ENCODE measurements around the gene MROH8.

MROH8 gene

DNA sequence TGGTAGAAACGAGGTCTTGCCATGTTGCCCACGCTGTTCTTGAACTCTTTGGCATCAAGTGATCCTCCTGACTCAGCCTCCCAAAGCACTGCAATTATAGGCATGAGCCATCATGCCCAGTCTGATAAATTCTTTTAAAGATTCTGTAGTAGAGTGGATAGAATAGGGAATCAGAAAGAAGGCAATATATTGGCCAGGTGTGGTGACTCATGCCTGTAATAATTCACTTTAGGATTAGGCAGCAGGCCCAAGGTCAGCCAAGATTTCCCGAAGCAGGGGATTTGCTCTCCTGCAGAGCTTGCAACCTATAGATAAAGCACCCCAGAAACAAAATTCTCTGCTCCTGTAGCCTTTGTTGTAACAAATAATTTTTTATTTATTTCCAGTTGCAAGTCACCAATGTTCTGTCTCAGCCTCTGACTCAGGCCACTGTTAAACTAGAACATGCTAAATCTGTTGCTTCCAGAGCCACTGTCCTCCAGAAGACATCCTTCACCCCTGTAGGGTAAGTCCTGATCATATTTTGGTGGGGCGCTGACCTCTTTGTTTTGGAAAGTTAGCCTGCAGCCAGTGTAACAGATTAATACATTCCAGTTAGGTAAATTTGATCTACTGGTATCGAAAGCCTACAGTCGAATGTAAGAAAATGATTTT lies 30.4 kb upstream of the MROH8 start:
- ChIA-PET POLR2A (interaction anchor here (0.7 kb wide), 2 partner anchors 17 to 1828 kb away, joined by 3 to 6 read pairs; no protein-coding TSS in a partner anchor), CTCF (interaction anchor here (0.6 to 1.7 kb wide), 4 partner anchors 9 to 325 kb away, joined by 3 to 4 read pairs (median 3); no protein-coding TSS in a partner anchor)
- no peaks in the 10 kb centered on the region for H3K4me1 ChIP-seq (ENCODE audit: control insufficient read depth, insufficient read depth, low read length)
- H3K9me3 ChIP-seq (ENCODE audit: control insufficient read depth, insufficient read depth, low read depth, low read length): no peaks in the 10 kb centered on the region
- H3K27ac ChIP-seq (ENCODE audit: extremely low read depth, low read depth, low read length): no peak overlapping the region
- H3K4me3 ChIP-seq (ENCODE audit: low read depth, low read length): no peak overlapping the region
- H3K36me3 ChIP-seq (ENCODE audit: control insufficient read depth in 2 of 2, insufficient read depth in 1 of 2, low read length in 2 of 2): peaks cover 66 to 84% of the 10 kb centered on the region in 2 experiments
- peak; percentile 66 for TF ChIP-seq GLIS1 (tag by site-specific recombination; IDR thresholded peaks at IDR 0.05)
- no peak for TF ChIP-seq SCRT1 (tag by site-specific recombination; IDR thresholded peaks at IDR 0.05; ENCODE audit: borderline replicate concordance)

DNA sequence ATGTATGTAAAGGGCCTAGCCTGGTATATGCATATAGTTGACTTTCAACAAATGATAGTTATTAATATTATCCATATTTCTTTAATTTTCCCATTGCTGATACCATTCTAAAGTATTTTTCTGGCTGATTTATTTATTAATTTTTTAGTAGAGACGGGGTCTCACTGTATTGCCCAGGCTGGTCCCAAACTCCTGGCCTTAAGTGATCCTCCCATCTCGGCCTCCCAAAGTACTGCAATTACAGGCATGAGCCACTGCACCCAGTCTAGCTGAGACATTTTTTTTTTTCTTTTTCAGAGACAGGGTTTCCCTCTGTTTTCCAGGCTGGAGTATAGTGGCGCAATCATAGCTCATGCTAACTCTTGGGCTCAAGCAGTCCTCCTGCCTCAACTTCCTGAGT lies 29.8 kb upstream of the MROH8 start:
- Histone ChIP-seq H3K27ac (ENCODE audit: extremely low read depth, low read depth, low read length) (no peak overlapping the region), H3K9me3 (ENCODE audit: control insufficient read depth, insufficient read depth, low read depth, low read length) (no peaks in the 10 kb centered on the region), H3K36me3 (ENCODE audit: control insufficient read depth in 2 of 2, insufficient read depth in 1 of 2, low read length in 2 of 2) (peaks cover 66 to 84% of the 10 kb centered on the region in 2 experiments), H3K4me1 (ENCODE audit: control insufficient read depth, insufficient read depth, low read length) (no peaks in the 10 kb centered on the region), H3K4me3 (ENCODE audit: low read depth, low read length) (no peak overlapping the region)
- ChIA-PET POLR2A (no interaction called here), CTCF (interaction anchor here (0.6 to 1.7 kb wide), 3 partner anchors 8 to 176 kb away, joined by 3 read pairs; no protein-coding TSS in a partner anchor)
- TF ChIP-seq MEIS1 (CRISPR knock-in tag; IDR thresholded peaks at IDR 0.05; ENCODE audit: borderline replicate concordance) (no peak), ZNF132 (tag by site-specific recombination; IDR thresholded peaks at IDR 0.05; ENCODE audit: borderline replicate concordance) (no peak), ZNF837 (tag by site-specific recombination; IDR thresholded peaks at IDR 0.05) (no peak), ZNF664 (tag by site-specific recombination; IDR thresholded peaks at IDR 0.05) (no peak), ZEB2 (tag by site-specific recombination; IDR thresholded peaks at IDR 0.05) (no peak), ZNF121 (tag by site-specific recombination; IDR thresholded peaks at IDR 0.05) (peak; percentile 74), ZNF747 (tag by site-specific recombination; IDR thresholded peaks at IDR 0.05) (no peak), GLIS1 (tag by site-specific recombination; IDR thresholded peaks at IDR 0.05) (no peak)
- TF ChIP-seq, protein P1, sequence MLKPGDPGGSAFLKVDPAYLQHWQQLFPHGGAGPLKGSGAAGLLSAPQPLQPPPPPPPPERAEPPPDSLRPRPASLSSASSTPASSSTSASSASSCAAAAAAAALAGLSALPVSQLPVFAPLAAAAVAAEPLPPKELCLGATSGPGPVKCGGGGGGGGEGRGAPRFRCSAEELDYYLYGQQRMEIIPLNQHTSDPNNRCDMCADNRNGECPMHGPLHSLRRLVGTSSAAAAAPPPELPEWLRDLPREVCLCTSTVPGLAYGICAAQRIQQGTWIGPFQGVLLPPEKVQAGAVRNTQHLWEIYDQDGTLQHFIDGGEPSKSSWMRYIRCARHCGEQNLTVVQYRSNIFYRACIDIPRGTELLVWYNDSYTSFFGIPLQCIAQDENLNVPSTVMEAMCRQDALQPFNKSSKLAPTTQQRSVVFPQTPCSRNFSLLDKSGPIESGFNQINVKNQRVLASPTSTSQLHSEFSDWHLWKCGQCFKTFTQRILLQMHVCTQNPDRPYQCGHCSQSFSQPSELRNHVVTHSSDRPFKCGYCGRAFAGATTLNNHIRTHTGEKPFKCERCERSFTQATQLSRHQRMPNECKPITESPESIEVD (tag by site-specific recombination; IDR thresholded peaks at IDR 0.05): no peak

DNA sequence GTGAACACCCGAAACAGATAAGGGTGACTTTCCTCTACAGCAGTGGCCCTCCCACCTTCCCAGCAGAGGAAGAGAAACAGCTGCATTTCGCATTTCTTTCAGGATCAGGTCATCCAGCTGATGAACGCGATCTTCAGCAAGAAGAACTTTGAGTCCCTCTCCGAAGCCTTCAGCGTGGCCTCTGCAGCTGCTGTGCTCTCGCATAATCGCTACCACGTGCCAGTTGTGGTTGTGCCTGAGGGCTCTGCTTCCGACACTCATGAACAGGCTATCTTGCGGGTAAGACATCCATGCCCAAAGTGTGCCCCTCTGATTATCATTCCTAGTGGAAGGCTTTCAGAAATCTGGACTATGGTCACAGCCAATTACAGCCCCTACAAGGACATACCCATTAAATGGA lies 27.8 kb upstream of the MROH8 start:
- TF ChIP-seq MEIS1 (CRISPR knock-in tag; IDR thresholded peaks at IDR 0.05; ENCODE audit: borderline replicate concordance): no peak
- no peak for TF ChIP-seq MZF1 (tag by site-specific recombination; IDR thresholded peaks at IDR 0.05; ENCODE audit: borderline replicate concordance)
- TF ChIP-seq ZFP41 (tag by site-specific recombination; IDR thresholded peaks at IDR 0.05; ENCODE audit: borderline replicate concordance): no peak
- TF ChIP-seq SCRT2 (tag by site-specific recombination; IDR thresholded peaks at IDR 0.05): no peak
- TF ChIP-seq IKZF3 (tag by site-specific recombination; IDR thresholded peaks at IDR 0.05): no peak
- TF ChIP-seq, protein P2, sequence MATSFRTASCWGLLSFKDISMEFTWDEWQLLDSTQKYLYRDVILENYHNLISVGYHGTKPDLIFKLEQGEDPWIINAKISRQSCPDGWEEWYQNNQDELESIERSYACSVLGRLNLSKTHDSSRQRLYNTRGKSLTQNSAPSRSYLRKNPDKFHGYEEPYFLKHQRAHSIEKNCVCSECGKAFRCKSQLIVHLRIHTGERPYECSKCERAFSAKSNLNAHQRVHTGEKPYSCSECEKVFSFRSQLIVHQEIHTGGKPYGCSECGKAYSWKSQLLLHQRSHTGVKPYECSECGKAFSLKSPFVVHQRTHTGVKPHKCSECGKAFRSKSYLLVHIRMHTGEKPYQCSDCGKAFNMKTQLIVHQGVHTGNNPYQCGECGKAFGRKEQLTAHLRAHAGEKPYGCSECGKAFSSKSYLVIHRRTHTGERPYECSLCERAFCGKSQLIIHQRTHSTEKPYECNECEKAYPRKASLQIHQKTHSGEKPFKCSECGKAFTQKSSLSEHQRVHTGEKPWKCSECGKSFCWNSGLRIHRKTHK (tag by site-specific recombination; IDR thresholded peaks at IDR 0.05): no peak
- no peak for TF ChIP-seq KLF10 (tag by site-specific recombination; IDR thresholded peaks at IDR 0.05)
- TF ChIP-seq, protein P3, sequence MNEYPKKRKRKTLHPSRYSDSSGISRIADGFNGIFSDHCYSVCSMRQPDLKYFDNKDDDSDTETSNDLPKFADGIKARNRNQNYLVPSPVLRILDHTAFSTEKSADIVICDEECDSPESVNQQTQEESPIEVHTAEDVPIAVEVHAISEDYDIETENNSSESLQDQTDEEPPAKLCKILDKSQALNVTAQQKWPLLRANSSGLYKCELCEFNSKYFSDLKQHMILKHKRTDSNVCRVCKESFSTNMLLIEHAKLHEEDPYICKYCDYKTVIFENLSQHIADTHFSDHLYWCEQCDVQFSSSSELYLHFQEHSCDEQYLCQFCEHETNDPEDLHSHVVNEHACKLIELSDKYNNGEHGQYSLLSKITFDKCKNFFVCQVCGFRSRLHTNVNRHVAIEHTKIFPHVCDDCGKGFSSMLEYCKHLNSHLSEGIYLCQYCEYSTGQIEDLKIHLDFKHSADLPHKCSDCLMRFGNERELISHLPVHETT (tag by site-specific recombination; IDR thresholded peaks at IDR 0.05): no peak
- no peak for TF ChIP-seq ZNF324 (tag by site-specific recombination; IDR thresholded peaks at IDR 0.05)
- TF ChIP-seq ZNF514 (tag by site-specific recombination; IDR thresholded peaks at IDR 0.05): no peak
- no peak overlapping the region for H3K27ac ChIP-seq (ENCODE audit: extremely low read depth, low read depth, low read length)
- H3K4me3 ChIP-seq (ENCODE audit: low read depth, low read length): no peak overlapping the region
- peaks cover 61 to 83% of the 10 kb centered on the region in 2 experiments for H3K36me3 ChIP-seq (ENCODE audit: control insufficient read depth in 2 of 2, insufficient read depth in 1 of 2, low read length in 2 of 2)
- POLR2A ChIA-PET: no interaction called here
- H3K4me1 ChIP-seq (ENCODE audit: control insufficient read depth, insufficient read depth, low read length): no peaks in the 10 kb centered on the region
- H3K9me3 ChIP-seq (ENCODE audit: control insufficient read depth, insufficient read depth, low read depth, low read length): no peaks in the 10 kb centered on the region
- CTCF ChIA-PET: interaction anchor here (0.7 kb wide), 1 partner anchor 12 kb away, joined by 3 read pairs; no protein-coding TSS in a partner anchor
